ENCODE results near the gene MTF1.
"Not testable (repeated sequence)": the region's sequence is repeated elsewhere in the genome, so short reads cannot be mapped to it uniquely, and the experiment has no call there.

The MTF1 gene

DNA sequence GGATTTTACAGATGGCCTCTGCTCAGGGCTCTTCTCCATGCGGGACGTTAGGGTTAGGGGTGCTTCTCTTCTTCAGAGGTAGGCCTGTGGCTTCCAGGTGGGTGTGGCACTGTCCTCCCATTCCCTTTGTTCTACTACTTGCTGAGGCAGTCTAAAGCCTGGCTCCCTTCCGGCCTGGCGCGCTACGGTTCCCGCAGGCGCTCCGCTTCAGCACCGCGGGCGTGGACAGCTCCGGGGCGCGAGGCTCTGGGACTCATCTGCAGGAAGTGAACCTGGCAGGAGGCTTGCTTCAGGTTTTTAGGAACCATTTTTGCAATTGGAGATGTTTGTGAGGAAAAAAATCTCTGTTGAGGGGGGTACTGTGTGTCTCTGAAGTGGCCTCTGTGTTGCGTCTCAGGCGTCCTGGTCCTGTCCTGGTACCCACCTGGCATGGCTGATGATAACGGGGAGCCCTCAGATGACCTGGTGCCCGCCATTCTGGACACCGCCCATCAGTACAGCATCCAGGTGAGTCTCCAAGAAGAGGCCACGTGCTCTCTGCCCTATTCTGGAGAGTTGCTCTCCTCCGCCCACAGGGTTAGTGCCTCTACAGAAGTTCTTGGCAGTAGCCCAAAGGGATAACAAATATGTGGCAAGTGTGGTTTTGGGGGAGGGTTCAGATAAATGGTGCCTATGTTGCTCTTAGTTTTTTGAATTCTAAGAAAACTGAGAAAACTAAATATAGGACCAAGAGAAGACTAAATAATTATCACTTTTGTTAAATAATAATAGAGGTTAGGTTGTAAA lies 63.9 kb downstream of the MTF1 start:
- in situ Hi-C loops (cut with MboI; ENCODE audit: low sequenced_read_pairs) = no loop called here

DNA sequence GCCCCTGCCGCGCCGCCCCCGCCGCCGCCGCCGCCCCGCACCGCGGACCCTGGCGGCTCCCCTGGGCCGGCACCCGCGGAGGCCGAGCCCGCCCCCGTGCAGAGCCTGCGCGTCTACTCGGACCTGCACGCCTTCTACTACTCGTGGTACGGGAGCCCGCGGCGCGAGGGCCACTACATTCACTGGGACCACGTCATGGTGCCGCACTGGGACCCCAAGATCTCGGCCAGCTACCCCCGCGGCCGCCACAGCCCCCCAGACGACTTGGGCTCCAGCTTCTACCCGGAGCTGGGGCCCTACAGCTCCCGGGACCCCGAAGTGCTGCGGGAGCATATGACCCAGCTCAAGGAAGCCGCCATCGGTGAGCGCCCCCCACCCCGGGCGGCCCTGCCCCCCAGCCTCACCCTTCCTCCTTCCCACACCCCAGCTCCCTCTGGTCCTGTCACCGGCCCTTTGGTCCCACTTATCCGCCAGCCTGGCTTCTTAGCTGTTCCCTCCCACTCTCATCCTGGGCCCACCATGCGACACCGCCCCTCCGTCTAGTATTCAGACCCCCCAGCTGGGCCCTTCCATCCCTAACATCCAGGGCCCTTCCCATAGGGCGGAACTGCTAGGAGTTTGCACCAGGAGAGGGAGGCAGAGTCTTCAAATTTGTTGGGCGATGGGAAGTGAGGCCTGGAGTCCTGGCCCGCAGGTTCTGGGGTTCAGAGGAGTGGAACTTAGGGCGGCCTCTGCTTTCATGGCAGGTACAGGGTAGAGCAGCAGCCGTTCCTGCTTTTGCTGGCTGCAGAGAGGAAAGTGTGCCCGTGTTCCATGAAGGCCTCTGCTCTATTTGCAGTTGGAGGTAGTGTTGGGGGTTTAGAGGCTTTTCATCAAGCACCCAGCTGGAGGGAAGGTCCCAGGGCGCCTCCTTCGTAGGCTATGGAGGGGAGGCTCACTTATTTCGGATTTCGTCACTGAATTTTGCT lies 64.7 kb downstream of the MTF1 start:
- in situ Hi-C loops (cut with MboI; ENCODE audit: low sequenced_read_pairs) = no loop called here

DNA sequence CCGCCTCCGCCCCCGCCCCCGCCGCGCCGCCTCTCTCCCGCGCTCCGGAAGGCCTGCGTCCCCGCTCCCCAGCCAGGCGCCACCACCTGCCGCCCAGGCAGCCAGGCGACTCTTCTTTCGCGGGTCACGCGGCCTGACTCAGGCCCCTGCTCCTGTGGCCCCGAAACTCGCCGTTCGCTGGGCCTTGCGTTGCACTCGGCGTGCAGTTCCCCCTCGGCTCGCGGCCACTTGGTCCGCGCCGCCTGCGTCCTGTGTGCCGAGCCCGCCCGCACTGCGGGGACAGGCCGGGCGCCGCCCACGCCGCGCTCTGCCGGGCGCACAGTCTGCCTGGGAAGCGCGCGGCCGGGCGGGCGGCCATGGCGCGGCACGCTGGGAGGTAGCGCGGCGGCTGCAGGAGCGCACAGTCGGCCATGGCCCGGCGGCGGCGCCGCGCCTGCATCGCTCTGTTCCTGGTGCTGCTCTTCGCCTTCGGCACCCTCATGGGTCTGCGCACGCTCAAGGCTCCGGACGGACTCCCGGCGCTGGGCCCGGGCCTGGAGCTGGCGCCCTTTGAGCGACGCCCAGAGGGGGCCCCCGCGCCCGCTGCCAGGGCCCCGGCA lies 65.5 kb downstream of the MTF1 start, which contains the start of gene MANEAL:
MANEAL (plus strand) TSS at position 75 of the 599 bp plus-strand sequence; CDS start at position 411, 336 bp downstream.
- in situ Hi-C loops (cut with MboI; ENCODE audit: low sequenced_read_pairs) = no loop called here

DNA sequence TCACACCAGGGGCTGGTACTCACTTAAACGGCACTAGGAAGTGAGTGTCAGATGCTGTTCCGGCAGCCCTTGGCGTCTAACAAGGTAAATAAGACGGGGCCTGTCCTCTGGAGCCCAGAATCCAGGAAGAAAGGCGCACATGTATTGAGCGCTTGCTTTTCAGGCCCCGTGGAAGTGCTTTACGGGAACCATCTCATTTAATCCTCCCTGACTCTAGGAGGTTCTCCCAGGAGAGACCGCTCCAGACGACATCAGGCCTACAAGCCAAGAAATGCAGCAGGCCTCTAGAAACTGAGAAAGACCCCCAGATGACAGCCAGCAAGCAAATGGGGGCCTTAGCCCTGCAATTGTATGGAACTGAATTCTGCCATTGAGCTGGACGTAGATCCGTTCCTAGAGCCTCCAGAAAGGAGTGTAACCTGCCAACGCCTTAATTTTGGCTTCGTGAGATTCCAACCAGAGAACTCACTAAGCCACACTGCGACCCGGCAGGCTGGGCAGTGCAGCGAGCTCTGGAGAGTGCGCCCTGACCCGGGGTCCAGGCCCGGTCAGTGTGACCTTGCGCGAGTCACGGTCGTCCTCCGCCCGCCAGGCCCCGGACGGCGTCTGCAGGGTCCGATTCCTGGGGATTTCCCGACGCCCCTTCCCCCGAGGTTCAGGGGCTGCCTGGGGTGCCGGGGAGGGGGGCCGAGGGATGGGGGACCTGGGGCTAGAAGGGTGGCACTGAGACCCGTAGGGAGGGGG lies 66.3 kb downstream of the MTF1 start:
- in situ Hi-C loops (cut with MboI; ENCODE audit: low sequenced_read_pairs) = no loop called here

DNA sequence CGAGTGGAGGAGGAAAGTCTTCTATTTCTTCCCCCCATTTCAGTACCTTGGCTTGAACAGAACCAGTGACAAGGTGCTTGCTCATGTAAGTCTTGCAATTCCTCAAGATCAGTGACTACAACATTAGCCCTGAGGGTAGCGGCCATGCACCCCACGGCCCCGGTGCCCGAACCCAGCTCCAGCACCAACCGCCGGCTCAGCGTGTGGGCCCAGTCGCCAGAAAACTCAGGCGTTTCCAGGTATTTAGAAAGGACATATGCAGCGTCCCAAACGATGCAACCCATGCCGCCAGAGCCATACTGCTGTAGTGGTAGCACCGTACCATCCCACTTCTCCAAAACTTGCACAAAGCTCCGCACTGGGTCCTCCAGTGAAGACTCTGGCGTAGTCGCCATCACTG lies 76.9 kb downstream of the MTF1 start:
- in situ Hi-C loops (cut with MboI; ENCODE audit: low sequenced_read_pairs) = no loop called here

DNA sequence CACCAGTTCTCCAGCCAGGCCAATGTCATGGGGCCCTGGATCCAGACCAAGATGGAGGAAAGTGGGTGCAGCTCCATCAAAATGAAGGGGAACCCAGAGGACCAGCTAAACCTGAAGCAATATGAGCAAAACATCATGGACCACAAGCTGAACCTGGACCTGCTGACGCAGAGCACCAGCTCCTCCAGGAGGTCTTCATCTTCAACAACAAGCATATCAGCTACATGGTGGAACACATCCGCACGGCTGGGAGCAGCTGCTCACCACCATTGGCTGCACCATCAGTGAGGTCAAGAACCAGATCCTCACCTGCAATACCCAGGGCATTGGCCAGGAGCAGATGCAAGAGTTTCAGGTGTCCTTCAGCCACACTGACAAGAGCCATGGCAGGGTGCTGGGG lies 80.7 kb downstream of the MTF1 start:
- in situ Hi-C loops (cut with MboI; ENCODE audit: low sequenced_read_pairs) = no loop called here

DNA sequence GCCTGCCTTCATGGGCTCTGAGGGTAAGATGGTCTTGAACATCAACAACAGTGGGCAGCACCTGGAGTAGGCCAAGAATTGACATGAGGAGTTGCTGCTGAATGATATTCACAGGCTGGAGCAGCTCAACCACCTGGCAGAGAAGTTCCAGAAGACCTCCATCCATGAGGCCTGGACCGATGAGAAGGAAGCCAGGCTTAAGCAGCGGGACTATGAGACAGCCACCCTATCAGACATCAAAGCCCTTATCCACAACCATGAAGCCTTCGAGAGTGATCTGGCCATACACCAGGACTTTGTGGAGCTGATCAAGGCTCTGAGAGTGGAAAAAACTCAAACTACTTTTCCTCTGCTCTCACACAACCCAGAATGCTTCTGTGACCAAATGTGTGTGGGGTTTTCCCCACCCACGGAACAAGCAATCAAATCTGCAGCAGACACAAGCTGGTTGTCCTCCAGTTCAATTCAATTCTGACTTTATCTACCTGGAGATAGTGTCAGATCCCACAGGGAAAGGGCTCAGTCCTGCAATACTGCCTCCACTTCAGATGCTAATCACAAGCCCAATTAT lies 82.4 kb downstream of the MTF1 start:
- in situ Hi-C loops (cut with MboI; ENCODE audit: low sequenced_read_pairs) = no loop called here

DNA sequence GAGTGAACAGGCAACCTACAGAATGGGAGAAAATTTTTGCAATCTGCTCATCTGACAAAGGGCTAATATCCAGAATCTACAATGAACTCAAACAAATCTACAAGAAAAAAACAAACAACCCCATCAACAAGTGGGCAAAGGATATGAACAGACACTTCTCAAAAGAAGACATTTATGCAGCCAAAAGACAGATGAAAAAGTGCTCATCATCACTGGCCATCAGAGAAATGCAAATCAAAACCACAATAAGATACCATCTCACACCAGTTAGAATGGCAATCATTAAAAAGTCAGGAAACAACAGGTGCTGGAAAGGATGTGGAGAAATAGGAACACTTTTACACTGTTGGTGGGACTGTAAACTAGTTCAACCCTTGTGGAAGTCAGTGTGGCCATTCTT lies 88.0 kb downstream of the MTF1 start:
- in situ Hi-C loops (cut with MboI; ENCODE audit: low sequenced_read_pairs) = not testable (repeated sequence)

DNA sequence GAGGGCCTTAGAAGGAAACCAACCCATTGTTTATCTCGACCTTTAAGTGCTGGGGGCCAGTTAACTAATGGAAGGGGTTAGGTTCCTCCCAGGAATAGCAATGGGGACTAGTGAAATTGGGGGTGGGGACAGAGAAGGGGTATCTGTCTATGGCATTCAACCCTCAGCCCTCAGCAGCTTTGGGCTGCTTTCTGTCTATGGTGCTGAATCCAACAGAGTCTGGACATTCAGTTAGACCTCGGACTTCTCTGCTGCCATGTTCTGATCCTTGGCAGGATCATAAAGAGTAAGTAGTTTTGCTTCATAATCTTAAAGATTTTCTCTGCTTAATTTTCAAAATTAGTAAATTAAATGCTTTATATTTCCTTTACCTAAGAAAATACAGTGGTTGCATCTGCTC lies 91.9 kb downstream of the MTF1 start:
- in situ Hi-C loops (cut with MboI; ENCODE audit: low sequenced_read_pairs) = no loop called here

DNA sequence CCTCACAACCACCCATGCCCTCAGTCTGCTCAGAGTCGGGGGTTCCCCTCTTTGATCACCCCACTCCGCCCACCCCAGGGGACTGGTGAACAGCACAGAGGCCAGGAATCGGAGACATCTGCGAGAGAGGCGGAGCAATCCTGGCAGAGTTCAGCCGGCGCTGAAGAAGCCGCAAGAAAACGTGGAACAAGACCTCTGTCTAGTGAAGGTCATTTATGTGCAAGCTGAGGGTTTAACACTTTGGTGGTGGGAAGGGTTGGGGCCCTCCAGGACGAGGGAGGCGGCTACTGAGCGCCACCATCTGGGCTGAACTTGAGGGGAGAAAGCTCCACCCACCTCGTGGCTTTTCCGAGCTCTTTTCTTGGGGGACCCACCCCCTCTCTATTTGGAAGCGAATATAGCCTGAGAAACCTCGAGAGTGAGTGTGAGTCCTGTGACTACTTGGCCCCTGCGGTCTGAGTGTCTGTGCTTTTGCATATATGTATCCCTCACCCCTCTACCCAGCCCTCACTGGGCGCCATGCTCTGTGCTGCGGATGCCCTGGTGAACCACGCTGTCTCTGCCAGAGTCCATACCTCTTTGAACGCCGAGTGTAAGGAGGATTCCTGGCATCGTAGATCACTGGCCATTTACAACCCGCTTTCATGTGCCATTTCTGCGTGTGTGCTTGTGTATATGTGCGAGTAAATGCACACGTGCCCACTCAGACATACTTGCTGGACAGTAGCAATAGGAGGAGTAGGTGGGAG lies 93.3 kb downstream of the MTF1 start:
- in situ Hi-C loops (cut with MboI; ENCODE audit: low sequenced_read_pairs) = no loop called here

DNA sequence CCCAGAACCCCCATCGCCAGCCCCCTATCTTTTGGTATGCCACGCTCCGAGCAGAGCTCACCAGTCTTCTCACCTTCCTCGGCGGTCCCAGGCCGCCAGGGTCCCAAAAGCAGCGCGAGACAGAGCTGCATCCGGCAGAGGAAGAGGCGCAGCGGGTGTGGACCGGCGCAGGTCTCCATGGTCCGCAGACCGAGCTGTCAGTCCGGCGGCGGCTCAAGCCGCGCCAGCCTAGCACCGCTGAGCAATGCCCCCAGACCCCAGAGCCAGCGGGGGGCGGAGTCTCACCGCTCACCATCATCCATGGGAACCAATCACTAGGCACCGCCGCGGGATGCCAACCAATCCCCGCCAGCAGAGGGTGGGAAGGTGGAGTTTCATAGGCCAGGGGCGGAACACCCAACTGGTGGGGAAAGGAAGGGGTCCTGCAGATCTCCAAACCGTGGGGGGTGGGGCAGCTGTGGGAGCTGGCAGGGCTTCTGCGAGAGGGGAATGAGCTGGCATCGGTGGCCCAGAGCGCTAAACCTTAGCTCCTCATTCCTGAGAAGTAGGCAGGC lies 94.4 kb downstream of the MTF1 start, which contains the start of gene EPHA10:
EPHA10 (minus strand) TSS at position 233 of the 554 bp plus-strand sequence; CDS start at position 179, 54 bp downstream.
- in situ Hi-C loops (cut with MboI; ENCODE audit: low sequenced_read_pairs) = no loop called here

DNA sequence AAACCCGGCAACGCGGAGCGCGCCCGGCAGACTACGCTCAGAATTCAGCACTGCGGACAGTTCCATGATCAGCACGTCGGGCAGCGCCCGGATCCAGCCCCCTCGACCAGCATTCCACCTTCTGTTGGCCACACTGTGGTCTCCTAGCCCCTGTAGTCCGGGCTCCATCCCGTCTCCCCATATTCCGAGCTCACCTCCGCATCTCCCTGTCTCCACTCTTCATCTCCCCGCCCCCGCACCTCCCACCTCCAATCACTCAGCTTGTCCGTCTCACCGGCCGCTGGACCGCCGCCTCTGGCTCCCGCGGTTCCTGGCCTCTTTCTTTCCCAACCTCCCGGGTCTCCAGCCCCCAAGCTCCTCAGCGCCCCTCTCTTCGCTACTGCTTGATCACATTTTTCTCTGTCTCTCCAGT lies 95.0 kb downstream of the MTF1 start:
- in situ Hi-C loops (cut with MboI; ENCODE audit: low sequenced_read_pairs) = no loop called here

DNA sequence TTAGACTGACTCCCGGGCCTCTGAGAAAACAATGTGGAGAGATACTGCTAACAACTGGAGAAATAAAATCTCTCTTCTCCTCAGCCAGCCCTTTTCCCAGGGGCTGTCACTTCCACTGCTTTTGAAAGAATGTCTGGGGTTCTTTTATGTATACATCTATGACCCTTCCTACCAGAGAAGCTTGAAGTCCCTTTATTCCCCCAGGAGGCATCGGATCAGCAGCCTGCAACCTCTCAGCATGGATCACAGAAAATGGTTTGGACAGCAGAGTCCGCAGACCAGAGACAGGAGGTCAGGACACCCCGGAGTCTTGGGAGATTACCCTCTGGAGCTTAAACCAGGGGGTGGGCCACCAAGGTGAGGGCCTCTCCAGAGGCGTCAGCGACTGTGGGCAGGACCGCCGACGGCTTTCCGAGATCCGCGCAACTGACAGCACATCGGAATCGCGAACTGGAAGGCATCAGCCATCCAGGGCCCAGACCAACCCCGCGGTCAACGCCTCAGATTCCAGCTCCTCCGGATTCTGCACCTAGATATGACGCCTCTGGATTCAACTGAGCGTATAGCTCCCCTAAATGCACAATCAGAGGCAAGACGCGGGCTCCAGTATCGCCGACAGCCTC lies 95.5 kb downstream of the MTF1 start:
- in situ Hi-C loops (cut with MboI; ENCODE audit: low sequenced_read_pairs) = no loop called here

DNA sequence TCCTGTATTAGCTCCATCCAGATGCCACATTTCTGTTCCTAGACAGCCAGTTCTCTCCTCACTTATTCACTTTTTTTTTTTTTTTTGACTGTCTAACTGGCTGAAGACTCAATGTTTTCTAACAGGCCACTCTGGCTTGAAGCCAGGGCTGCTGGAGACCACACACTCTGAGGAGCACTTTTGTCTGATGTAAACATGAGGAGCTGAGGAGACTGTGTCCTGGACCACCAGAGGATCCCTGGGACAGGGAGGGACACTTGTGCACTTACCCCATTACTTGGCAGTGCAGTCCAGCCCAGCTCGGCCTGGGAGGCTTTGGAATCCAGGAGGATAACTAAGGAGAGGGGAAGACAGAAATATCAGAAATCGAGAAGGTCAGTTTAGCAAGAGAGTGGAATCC lies 96.9 kb downstream of the MTF1 start:
- in situ Hi-C loops (cut with MboI; ENCODE audit: low sequenced_read_pairs) = no loop called here

DNA sequence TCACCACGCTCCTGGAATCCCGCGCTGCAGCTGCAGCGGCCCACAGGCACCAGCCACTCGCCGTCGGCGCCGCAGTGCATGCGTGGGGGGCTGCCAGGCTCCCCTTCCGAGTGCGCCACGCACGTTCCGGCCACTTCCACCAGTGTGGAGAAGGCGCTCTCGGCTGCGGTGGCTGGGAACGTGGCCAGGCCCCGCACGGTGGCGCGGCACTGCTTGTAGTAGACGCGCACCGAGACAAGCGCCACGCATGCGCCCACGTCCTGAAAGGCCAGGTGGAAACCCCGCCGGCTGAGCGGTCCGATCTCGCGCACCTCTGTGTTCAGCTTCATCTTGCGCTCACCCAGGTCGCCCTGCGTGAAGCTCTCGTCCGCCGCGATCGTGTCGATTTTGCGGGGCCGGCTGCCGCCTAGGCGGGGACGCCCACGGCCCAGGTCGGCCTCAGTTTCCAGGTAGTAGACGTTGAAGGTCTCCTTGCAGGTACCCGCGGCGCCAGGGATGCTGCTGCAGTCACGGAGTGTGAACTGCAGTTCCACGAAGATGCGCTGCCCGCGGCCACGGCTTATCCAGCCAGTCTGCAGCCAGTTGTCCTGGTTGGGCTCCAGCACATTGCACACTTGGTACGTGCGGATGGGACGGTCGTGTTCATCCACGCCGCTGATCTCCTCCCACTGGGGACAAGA lies 97.8 kb downstream of the MTF1 start:
- in situ Hi-C loops (cut with MboI; ENCODE audit: low sequenced_read_pairs) = no loop called here

Data from hTERT RPE-1 (cell line).